ENCODE measurements around the gene INAFM2. TPM values are rescaled to one million over a fixed set of nuclear protein-coding genes. Genes with fewer than 3 reads are reported as not detected.
A peak's percentile ranks its signal among the peaks of the same experiment; 100 is the strongest.

Gene INAFM2
- total RNA-seq, 1 donor from 2014 or later: 18.2 TPM

DNA sequence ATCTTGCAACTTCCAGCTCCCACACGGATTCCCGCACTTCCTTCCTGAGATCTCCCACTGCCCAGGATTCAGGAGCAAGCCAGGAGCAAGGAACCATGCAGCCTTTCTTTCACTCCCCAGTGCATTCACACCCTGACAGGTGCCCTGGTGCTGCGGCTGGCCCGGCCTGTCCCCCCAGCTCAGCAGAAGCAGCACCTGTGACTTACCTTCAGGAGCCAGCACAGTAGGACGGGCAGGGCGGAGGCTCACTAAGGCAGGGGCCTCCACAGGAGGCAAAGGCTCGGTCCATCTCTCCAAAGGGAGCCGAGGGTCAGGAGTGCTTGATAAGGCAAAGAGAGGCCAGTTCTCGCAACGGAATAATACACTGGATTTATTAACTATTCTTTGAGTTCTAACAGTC, 45.5 kb upstream of the INAFM2 start:
- Histone ChIP-seq H3K4me2 (no peak overlapping the region), H3K4me3 (no peak overlapping the region), H3F3A (ENCODE audit: low read depth) (peaks cover 15% of the 10 kb centered on the region), H3K79me2 (ENCODE audit: low read depth) (no peaks in the 10 kb centered on the region), H3K36me3 (no peaks in the 10 kb centered on the region), H2AFZ (replicated peaks) (no peak overlapping the region), H4K20me1 (ENCODE audit: low read depth) (peaks cover 19% of the 10 kb centered on the region), H3K9me3 (ENCODE audit: low read depth) (no peaks in the 10 kb centered on the region), H3K9ac (no peak overlapping the region), H3K27ac (no peak overlapping the region), H3K4me1 (peaks cover 22% of the 10 kb centered on the region), H3K27me3 (peaks cover 63% of the 10 kb centered on the region)
- peaks cover 44% of the 10 kb centered on the region for H3K27me3 Mint-ChIP-seq (ENCODE audit: insufficient read depth, low read depth)
- no peak overlapping the region for H3K4me3 Mint-ChIP-seq
- TF ChIP-seq, protein P1, sequence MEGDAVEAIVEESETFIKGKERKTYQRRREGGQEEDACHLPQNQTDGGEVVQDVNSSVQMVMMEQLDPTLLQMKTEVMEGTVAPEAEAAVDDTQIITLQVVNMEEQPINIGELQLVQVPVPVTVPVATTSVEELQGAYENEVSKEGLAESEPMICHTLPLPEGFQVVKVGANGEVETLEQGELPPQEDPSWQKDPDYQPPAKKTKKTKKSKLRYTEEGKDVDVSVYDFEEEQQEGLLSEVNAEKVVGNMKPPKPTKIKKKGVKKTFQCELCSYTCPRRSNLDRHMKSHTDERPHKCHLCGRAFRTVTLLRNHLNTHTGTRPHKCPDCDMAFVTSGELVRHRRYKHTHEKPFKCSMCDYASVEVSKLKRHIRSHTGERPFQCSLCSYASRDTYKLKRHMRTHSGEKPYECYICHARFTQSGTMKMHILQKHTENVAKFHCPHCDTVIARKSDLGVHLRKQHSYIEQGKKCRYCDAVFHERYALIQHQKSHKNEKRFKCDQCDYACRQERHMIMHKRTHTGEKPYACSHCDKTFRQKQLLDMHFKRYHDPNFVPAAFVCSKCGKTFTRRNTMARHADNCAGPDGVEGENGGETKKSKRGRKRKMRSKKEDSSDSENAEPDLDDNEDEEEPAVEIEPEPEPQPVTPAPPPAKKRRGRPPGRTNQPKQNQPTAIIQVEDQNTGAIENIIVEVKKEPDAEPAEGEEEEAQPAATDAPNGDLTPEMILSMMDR (IDR thresholded peaks at IDR 0.05): no peak
- TF ChIP-seq EZH2 (IDR thresholded peaks at IDR 0.05) (no peak), EZH2phosphoT487 (IDR thresholded peaks at IDR 0.05) (no peak)
- DNase-seq (ENCODE audit: low spot score): no peak
- peaks cover 40% of the 10 kb centered on the region for H3K4me1 Mint-ChIP-seq
- H3K9me3 Mint-ChIP-seq: no peaks in the 10 kb centered on the region
- no peak overlapping the region for H3K27ac Mint-ChIP-seq
- no peaks in the 10 kb centered on the region for H3K36me3 Mint-ChIP-seq

DNA sequence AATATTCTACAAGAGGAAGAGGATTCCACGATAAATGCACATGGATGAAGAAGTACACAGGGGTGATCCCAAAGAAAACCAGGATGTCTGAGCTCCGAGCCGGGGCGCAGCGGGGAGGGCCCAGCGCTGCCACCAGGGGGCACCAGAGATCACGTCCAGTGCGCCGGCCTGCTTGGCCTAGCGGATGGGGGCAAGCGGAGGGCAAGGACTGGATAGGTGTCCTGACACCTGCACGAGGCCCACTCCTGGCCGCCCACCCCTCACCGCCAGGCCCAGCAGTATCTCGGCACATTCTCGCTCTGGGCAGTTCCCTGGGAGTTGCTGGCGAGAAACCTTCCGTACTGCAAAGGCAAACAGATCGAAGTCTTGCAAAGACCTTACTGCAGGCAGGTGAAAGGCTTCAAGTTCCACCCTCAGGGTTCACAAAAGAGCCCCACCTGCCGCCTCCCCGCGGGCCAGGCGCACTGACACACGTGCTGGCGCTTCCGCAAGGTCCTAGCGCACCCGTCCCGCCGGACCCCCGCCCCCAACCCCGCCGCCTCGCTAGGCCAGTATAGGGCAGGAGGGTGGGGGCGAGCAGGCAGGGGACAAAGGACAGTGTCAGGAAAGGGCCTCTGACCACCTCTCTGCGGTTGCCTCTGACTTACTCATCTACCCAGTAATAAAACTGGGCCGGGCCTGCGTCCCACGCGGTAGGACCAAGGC, 43.9 kb upstream of the INAFM2 start:
- Histone ChIP-seq H3K79me2 (ENCODE audit: low read depth) (no peaks in the 10 kb centered on the region), H3K36me3 (no peaks in the 10 kb centered on the region), H3K4me2 (peak overlapping the region; percentile 68), H3K27me3 (peaks cover 79% of the 10 kb centered on the region), H4K20me1 (ENCODE audit: low read depth) (peaks cover 23% of the 10 kb centered on the region), H3F3A (ENCODE audit: low read depth) (peaks cover 25% of the 10 kb centered on the region), H3K9ac (no peak overlapping the region), H3K4me1 (peaks cover 22% of the 10 kb centered on the region), H2AFZ (replicated peaks) (no peak overlapping the region), H3K4me3 (peak overlapping the region; percentile 1), H3K9me3 (ENCODE audit: low read depth) (no peaks in the 10 kb centered on the region), H3K27ac (no peak overlapping the region)
- TF ChIP-seq, protein P1 (IDR thresholded peaks at IDR 0.05): peak; percentile 98
- TF ChIP-seq EZH2phosphoT487 (IDR thresholded peaks at IDR 0.05) (peak; percentile 15), EZH2 (IDR thresholded peaks at IDR 0.05) (no peak)
- peak; percentile 84 for DNase-seq (ENCODE audit: low spot score)
- Mint-ChIP-seq H3K36me3 (no peaks in the 10 kb centered on the region), H3K27ac (no peak overlapping the region), H3K4me1 (peaks cover 45% of the 10 kb centered on the region), H3K4me3 (no peak overlapping the region), H3K9me3 (no peaks in the 10 kb centered on the region), H3K27me3 (ENCODE audit: insufficient read depth, low read depth) (peaks cover 54% of the 10 kb centered on the region)

DNA sequence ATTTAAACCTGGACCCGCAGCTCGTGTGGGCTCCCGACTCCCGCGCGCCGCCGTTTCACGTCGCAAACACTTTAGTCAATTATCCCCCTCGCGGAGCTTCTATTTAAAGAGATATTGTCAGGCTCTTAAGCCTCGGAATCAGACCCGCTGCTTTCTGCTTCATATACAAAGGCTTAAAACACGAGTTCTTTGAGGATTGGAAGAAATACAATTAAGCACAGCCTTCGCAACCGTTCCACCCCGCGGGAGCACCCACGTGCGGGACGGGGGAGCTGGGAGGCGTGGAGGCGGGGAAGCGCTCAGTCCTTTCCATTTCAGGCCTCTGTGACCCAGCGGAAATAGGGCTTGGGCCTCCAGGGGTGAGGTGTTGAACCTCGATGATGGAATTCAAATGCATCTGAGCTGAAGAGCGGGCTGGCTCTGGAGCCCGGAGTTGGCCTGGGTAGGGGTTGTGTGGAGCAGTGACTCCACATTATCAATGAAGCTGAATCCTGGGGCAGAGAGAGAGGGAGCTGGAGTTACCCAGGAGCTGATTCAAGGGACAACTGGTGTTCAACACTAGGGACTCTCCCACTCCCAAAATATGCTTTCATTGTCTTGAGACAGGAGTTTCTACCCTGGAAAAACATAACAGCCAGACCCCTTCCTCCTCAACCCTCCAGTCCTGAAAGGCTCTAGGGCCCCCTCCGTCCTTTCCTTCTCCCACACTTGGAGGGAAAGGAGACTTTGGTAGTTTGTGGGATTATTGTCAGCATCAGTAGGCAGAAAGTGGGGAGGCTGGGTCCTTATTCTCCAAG, 43.0 kb upstream of the INAFM2 start:
- Histone ChIP-seq H3K27ac (no peak overlapping the region), H3K36me3 (no peaks in the 10 kb centered on the region), H4K20me1 (ENCODE audit: low read depth) (peaks cover 28% of the 10 kb centered on the region), H2AFZ (replicated peaks) (no peak overlapping the region), H3K4me2 (peak overlapping the region; percentile 81), H3K79me2 (ENCODE audit: low read depth) (no peaks in the 10 kb centered on the region), H3F3A (ENCODE audit: low read depth) (peaks cover 25% of the 10 kb centered on the region), H3K9me3 (ENCODE audit: low read depth) (no peaks in the 10 kb centered on the region), H3K27me3 (peaks cover 87% of the 10 kb centered on the region), H3K4me1 (peaks cover 28% of the 10 kb centered on the region), H3K4me3 (peak overlapping the region; percentile 1), H3K9ac (no peak overlapping the region)
- Mint-ChIP-seq H3K4me3 (peak overlapping the region; percentile 78), H3K4me1 (peaks cover 49% of the 10 kb centered on the region), H3K36me3 (no peaks in the 10 kb centered on the region), H3K9me3 (no peaks in the 10 kb centered on the region), H3K27me3 (ENCODE audit: insufficient read depth, low read depth) (peaks cover 54% of the 10 kb centered on the region), H3K27ac (peak overlapping the region; percentile 46)
- TF ChIP-seq EZH2 (IDR thresholded peaks at IDR 0.05): peak; percentile 77
- TF ChIP-seq EZH2phosphoT487 (IDR thresholded peaks at IDR 0.05): peak; percentile 58
- TF ChIP-seq, protein P1 (IDR thresholded peaks at IDR 0.05): no peak
- DNase-seq (ENCODE audit: low spot score): peak; percentile 55
